GM13977 (cell line): Measurements from ENCODE around the gene PCDHGA2.

Source experiments
- DNase-seq: peaks from one replicate; pipeline ENCODE4 v3.0.0; 2012; ENCODE audit warnings: low spot score
- in situ Hi-C: fragments of 300-500 bp; cut with MboI; formaldehyde crosslinking; loops from one replicate; pipeline ENCODE4 v1.12.0; 2022; ENCODE audit warnings: low sequenced_read_pairs, low pct_unique_long_range_greater_than_20kb, mixed read lengths, inconsistent platforms; ENCODE audit not compliant: unreplicated experiment
- TF ChIP-seq, protein P1 (sequence below): IDR thresholded peaks from 2 replicates; pipeline ENCODE4 v1.5.1; 2012; ENCODE audit warnings: mild to moderate bottlenecking, control low read depth; ENCODE audit not compliant: insufficient read depth; ENCODE audit errors: extremely low read depth, missing control alignments

PCDHGA2 gene

GRCh38 chr5:141362719-141363118, 24.2 kb downstream of the PCDHGA2 start:
- no peak for DNase-seq
- TF ChIP-seq, protein P1, sequence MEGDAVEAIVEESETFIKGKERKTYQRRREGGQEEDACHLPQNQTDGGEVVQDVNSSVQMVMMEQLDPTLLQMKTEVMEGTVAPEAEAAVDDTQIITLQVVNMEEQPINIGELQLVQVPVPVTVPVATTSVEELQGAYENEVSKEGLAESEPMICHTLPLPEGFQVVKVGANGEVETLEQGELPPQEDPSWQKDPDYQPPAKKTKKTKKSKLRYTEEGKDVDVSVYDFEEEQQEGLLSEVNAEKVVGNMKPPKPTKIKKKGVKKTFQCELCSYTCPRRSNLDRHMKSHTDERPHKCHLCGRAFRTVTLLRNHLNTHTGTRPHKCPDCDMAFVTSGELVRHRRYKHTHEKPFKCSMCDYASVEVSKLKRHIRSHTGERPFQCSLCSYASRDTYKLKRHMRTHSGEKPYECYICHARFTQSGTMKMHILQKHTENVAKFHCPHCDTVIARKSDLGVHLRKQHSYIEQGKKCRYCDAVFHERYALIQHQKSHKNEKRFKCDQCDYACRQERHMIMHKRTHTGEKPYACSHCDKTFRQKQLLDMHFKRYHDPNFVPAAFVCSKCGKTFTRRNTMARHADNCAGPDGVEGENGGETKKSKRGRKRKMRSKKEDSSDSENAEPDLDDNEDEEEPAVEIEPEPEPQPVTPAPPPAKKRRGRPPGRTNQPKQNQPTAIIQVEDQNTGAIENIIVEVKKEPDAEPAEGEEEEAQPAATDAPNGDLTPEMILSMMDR, result no peak
- in situ Hi-C loops, result no loop called here

- TF ChIP-seq, protein P1, result no peak
- DNase-seq, result no peak
- in situ Hi-C loops, result no loop called here
Measured at GRCh38 chr5:141363952-141364660, 25.5 kb downstream of the PCDHGA2 start, which contains the start of gene PCDHGA5. Gene PCDHGA5, plus strand, starts transcription at chr5:141364162. Its CDS starts 169 bp downstream, at chr5:141364331.

GRCh38 chr5:141366016-141366896, 27.7 kb downstream of the PCDHGA2 start:
- in situ Hi-C loops, result no loop called here
- no peak for DNase-seq
- TF ChIP-seq, protein P1, result no peak

DNA sequence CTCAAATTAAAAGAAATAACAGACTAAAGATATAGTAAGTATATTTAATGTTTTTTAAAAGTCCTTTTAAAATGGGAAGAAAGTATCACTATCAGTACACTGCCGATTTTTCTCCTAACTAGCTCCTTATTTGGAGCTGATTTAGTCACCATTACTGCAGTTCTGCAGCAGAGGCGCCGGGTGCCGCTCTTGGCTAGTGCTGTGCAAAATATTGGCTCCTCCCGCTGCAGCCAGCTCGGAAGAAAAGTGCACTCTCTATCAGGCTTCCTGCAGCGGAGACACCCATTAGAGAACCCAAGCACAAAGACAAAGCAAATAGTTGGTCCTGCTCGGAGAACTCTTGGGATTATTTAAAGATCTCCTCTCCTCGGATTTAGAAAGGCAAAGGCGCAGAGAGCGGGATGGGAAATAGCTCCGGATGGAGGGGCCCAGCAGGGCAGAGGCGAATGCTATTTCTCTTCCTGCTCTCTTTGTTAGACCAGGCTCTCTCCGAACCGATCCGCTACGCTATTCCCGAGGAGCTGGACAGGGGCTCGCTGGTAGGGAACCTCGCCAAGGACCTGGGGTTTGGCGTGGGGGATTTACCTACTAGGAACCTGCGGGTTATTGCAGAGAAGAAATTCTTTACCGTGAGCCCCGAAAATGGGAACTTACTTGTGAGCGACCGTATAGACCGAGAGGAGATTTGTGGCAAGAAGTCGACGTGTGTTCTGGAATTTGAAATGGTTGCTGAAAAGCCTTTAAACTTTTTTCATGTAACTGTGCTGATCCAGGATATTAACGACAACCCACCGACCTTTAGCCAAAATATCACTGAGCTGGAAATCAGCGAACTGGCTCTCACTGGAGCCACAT, 31.7 kb downstream of the PCDHGA2 start, which contains the start of gene PCDHGB3:
PCDHGB3 (plus strand) TSS at position 249 of the 855 bp plus-strand sequence; CDS start at position 402, 153 bp downstream.
- peak; percentile 84 for DNase-seq
- in situ Hi-C loops, result no loop called here
- TF ChIP-seq, protein P1, result peak; percentile 77

DNA sequence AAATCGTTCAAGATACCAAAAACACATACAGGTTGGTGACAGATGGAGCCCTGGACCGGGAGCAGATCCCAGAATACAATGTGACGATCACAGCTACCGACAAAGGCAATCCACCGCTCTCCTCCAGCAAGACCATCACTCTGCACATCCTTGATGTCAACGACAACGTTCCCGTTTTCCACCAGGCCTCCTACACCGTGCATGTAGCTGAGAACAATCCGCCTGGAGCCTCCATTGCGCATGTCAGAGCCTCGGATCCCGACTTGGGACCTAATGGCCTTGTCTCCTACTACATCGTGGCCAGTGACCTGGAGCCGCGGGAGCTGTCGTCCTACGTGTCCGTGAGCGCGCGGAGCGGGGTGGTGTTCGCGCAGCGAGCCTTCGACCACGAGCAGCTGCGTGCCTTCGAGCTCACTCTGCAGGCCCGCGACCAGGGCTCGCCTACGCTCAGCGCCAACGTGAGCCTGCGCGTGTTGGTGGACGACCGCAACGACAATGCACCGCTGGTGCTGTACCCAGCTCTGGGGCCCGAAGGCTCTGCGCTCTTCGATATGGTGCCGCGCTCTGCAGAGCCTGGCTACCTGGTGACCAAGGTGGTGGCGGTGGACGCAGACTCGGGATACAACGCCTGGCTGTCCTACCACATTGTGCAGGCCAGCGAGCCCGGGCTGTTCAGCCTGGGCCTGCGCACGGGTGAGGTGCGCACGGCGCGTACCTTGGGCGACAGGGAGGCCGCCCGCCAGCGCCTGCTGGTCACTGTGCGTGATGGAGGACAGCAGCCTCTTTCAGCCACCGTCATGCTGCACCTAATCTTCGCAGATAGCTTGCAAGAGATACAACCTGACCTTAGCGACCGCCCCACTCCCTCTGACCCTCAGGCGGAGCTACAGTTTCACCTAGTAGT, 33.3 kb downstream of the PCDHGA2 start:
- TF ChIP-seq, protein P1, result no peak
- in situ Hi-C loops, result no loop called here
- DNase-seq, result no peak
